ENCODE results near the gene TARBP1. TPM values are rescaled to one million over a fixed set of nuclear protein-coding genes. Genes with fewer than 3 reads are reported as not detected.
"Not testable (repeated sequence)": the region's sequence is repeated elsewhere in the genome, so short reads cannot be mapped to it uniquely, and the experiment has no call there.

The TARBP1 gene
- total and polyA plus RNA-seq, 2 of the 8 experiments (the other 6 are each of a cell fraction or from before 2014, with no cell fraction given): 21.9 to 32.3 TPM

DNA sequence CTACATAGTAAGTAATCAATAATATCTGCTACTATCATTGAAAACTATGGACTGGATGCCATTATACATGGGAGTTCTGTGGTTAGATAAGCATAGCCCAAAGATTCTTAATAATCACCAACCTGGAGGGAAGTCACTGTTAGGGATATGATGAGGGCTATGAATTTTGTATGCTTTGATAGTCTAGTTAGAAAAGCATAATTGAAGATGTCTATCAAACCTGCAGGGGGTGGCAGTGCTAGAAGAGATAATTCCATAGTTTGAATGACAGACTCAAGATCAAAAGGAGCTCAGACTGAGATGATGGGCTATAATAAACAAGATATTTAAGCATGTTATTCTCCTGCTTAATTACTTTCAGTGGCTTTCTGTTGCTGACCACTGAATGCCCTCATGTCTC, 121.1 kb downstream of the TARBP1 start:
- H2BK12ac ChIP-seq (ENCODE audit: low read depth, low read length): no peak overlapping the region
- H2BK5ac ChIP-seq (ENCODE audit: low read depth, low read length): no peak overlapping the region
- H3K18ac ChIP-seq (ENCODE audit: extremely low read depth, low read length): no peak overlapping the region
- H3K4me1 ChIP-seq (replicated peaks in 1 of 4; ENCODE audit: control insufficient read depth in 3 of 4, insufficient read depth in 4 of 4, low read length in 3 of 4): peaks cover 0 to 3% (median 0%) of the 10 kb centered on the region in 4 experiments; a peak in 1 of 7 replicates
- H4K20me1 ChIP-seq (replicated peaks in 1 of 2; ENCODE audit: control insufficient read depth in 1 of 2, insufficient read depth in 2 of 2, low read length in 2 of 2): no peaks in the 10 kb centered on the region
- ChIA-PET POLR2A (ENCODE audit: partially characterized antibody) (interaction anchor here (1.8 kb wide), 1 partner anchor 16 kb away, joined by 6 read pairs; the partner anchor contains the start of gene COA6), CTCF (ENCODE audit: partially characterized antibody) (interaction anchor here (0.6 to 1.8 kb wide), 3 partner anchors 16 to 944 kb away, joined by 3 to 4 read pairs (median 3); partner anchors contain the start of gene COA6)
- no peak overlapping the region for H3K4ac ChIP-seq (replicated peaks; ENCODE audit: insufficient read length, low read depth, low read length)
- no peak overlapping the region for H2BK15ac ChIP-seq (ENCODE audit: low read length)
- H3K4me3 ChIP-seq (ENCODE audit: extremely low read depth in 1 of 4, insufficient read depth in 2 of 4, low read depth in 3 of 4, low read length in 4 of 4): no peak overlapping the region
- no peaks in the 10 kb centered on the region for H3K27me3 ChIP-seq (replicated peaks in 1 of 4; ENCODE audit: control insufficient read depth in 3 of 4, extremely low read depth in 1 of 4, insufficient read depth in 3 of 4, low read length in 3 of 4)
- no peaks in the 10 kb centered on the region for H3K79me1 ChIP-seq (ENCODE audit: low read depth, low read length)
- no peak for DNase-seq (ENCODE audit: low read depth in 1 of 2, low spot score in 2 of 2)
- no peak overlapping the region for H2BK120ac ChIP-seq (replicated peaks; ENCODE audit: low read depth, low read length)
- H3K14ac ChIP-seq (ENCODE audit: insufficient read length): no peak overlapping the region
- H2AK5ac ChIP-seq (ENCODE audit: low read depth, low read length): no peak overlapping the region
- no peak overlapping the region for H2AFZ ChIP-seq (ENCODE audit: low read length)
- no peak overlapping the region for H3K9ac ChIP-seq (replicated peaks in 1 of 4; ENCODE audit: extremely low read depth in 1 of 4, low read depth in 3 of 4, low read length in 3 of 4)
- H4K5ac ChIP-seq (ENCODE audit: insufficient read length, low read depth, low read length): no peak overlapping the region
- no peak overlapping the region for H3K4me2 ChIP-seq (ENCODE audit: insufficient read depth in 1 of 2, low read depth in 2 of 2, low read length in 2 of 2)
- H4K91ac ChIP-seq (replicated peaks; ENCODE audit: insufficient read length, low read length): no peak overlapping the region
- no peak for TF ChIP-seq EGR1 (IDR thresholded peaks at IDR 0.05; ENCODE audit: borderline replicate concordance, low read depth, low read length)
- H3K36me3 ChIP-seq (ENCODE audit: control insufficient read depth in 2 of 4, insufficient read depth in 4 of 4, low read length in 3 of 4): no peaks in the 10 kb centered on the region
- no peak for FAIRE-seq
- H3K9me3 ChIP-seq (ENCODE audit: insufficient read depth in 2 of 2, low read depth in 1 of 2, low read length in 1 of 2): no peaks in the 10 kb centered on the region
- H4K8ac ChIP-seq (ENCODE audit: extremely low read depth, insufficient read depth, low read length): no peak overlapping the region
- no peak overlapping the region for H3K56ac ChIP-seq (replicated peaks; ENCODE audit: insufficient read length, low read depth, low read length)
- no peaks in the 10 kb centered on the region for H3K79me2 ChIP-seq (ENCODE audit: control insufficient read depth in 1 of 2, insufficient read depth in 2 of 2, low read length in 2 of 2)
- H2BK20ac ChIP-seq (ENCODE audit: low read length): no peak overlapping the region
- H3K27ac ChIP-seq (ENCODE audit: low read depth, low read length): no peak overlapping the region
- H3K23me2 ChIP-seq (ENCODE audit: low read depth, low read length): no peaks in the 10 kb centered on the region
- H3K23ac ChIP-seq (ENCODE audit: insufficient read length): no peak overlapping the region

DNA sequence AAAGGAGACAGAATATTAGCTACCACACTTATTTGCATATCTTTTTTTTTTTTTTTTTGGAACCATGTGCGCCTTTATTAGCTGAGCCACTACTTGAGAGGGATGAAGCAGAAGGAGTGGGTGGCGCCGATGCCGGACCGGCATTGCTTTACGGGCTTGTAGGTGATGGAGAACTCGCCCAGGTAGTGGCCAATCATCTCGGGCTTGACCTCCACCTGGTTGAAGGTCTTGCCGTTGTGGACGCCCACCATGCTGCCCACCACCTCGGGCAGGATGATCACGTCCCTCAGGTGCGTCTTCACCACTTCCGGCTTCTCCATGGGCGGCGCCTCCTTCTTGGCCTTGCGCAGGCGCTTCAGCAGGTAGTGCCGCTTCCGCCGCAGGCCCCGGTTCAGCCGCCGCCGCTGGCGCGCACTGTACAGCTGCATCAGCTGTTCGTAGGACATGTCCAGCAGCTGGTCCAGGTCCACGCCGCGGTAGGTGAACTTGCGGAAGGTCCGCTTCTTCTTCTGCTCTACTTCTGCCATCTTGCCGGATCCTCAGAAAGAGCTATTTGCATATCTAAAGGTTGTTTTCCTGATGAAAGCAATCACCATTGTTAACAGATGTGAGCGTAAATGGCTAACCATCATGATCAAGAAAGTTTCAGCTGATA, 122.2 kb downstream of the TARBP1 start:
- H3K56ac ChIP-seq (replicated peaks; ENCODE audit: insufficient read length, low read depth, low read length); DNase-seq (ENCODE audit: low read depth in 1 of 2, low spot score in 2 of 2); H3K27ac ChIP-seq (ENCODE audit: low read depth, low read length); H4K5ac ChIP-seq (ENCODE audit: insufficient read length, low read depth, low read length); H4K20me1 ChIP-seq (replicated peaks in 1 of 2; ENCODE audit: control insufficient read depth in 1 of 2, insufficient read depth in 2 of 2, low read length in 2 of 2); H3K79me1 ChIP-seq (ENCODE audit: low read depth, low read length); H4K8ac ChIP-seq (ENCODE audit: extremely low read depth, insufficient read depth, low read length); H3K9ac ChIP-seq (replicated peaks in 1 of 4; ENCODE audit: extremely low read depth in 1 of 4, low read depth in 3 of 4, low read length in 3 of 4); H2BK12ac ChIP-seq (ENCODE audit: low read depth, low read length); H3K18ac ChIP-seq (ENCODE audit: extremely low read depth, low read length); H2AFZ ChIP-seq (ENCODE audit: low read length); H3K14ac ChIP-seq (ENCODE audit: insufficient read length); FAIRE-seq; H3K4me3 ChIP-seq (ENCODE audit: extremely low read depth in 1 of 4, insufficient read depth in 2 of 4, low read depth in 3 of 4, low read length in 4 of 4); H3K27me3 ChIP-seq (replicated peaks in 1 of 4; ENCODE audit: control insufficient read depth in 3 of 4, extremely low read depth in 1 of 4, insufficient read depth in 3 of 4, low read length in 3 of 4); H3K23ac ChIP-seq (ENCODE audit: insufficient read length); H2BK120ac ChIP-seq (replicated peaks; ENCODE audit: low read depth, low read length); H3K4me1 ChIP-seq (replicated peaks in 1 of 4; ENCODE audit: control insufficient read depth in 3 of 4, insufficient read depth in 4 of 4, low read length in 3 of 4); H4K91ac ChIP-seq (replicated peaks; ENCODE audit: insufficient read length, low read length); H3K23me2 ChIP-seq (ENCODE audit: low read depth, low read length); H2BK5ac ChIP-seq (ENCODE audit: low read depth, low read length); H2BK15ac ChIP-seq (ENCODE audit: low read length); H3K9me3 ChIP-seq (ENCODE audit: insufficient read depth in 2 of 2, low read depth in 1 of 2, low read length in 1 of 2); H2AK5ac ChIP-seq (ENCODE audit: low read depth, low read length); H2BK20ac ChIP-seq (ENCODE audit: low read length); H3K4me2 ChIP-seq (ENCODE audit: insufficient read depth in 1 of 2, low read depth in 2 of 2, low read length in 2 of 2); H3K79me2 ChIP-seq (ENCODE audit: control insufficient read depth in 1 of 2, insufficient read depth in 2 of 2, low read length in 2 of 2); H3K36me3 ChIP-seq (ENCODE audit: control insufficient read depth in 2 of 4, insufficient read depth in 4 of 4, low read length in 3 of 4); H3K4ac ChIP-seq (replicated peaks; ENCODE audit: insufficient read length, low read depth, low read length): not testable (repeated sequence)
- CTCF ChIA-PET (ENCODE audit: partially characterized antibody): interaction anchor here (0.6 to 1.8 kb wide), 3 partner anchors 17 to 104 kb away, joined by 3 to 4 read pairs (median 4); partner anchors contain the start of gene COA6
- WGBS, 2 experiments (ENCODE audit: extremely low coverage in 1 of 2, insufficient coverage in 1 of 2, insufficient read length in 1 of 2, insufficient replicate concordance in 2 of 2, low coverage in 1 of 2, low lambda C conversion rate in 2 of 2, missing lambda C conversion rate in 1 of 2): 90% methylated on average over 35 of the region's 35 CpGs; no CpG with 5 or more reads in 1 of the 2 experiments
- POLR2A ChIA-PET (ENCODE audit: partially characterized antibody): interaction anchor here (1.8 kb wide), 1 partner anchor 17 kb away, joined by 6 read pairs; the partner anchor contains the start of gene COA6
